Nephron (organoid): ENCODE data around the gene CLIC5.

Source experiments
- H3K27ac Mint-ChIP-seq, 3 experiments: 2 replicates each; pipeline ENCODE4 v1.8.0; 2020; ENCODE audit warnings: mixed read lengths in 3 of 3, mild to moderate bottlenecking in 2 of 3, moderate library complexity in 1 of 3
- H3K27me3 Mint-ChIP-seq: 2 replicates; pipeline ENCODE4 v1.8.0; 2021; ENCODE audit warnings: low read depth, mild to moderate bottlenecking, moderate library complexity, mixed read lengths
- H3K36me3 Mint-ChIP-seq: 2 replicates; pipeline ENCODE4 v1.8.0; 2020; ENCODE audit warnings: low read depth, mixed read lengths
- H3K4me1 Mint-ChIP-seq: 2 replicates; pipeline ENCODE4 v1.8.0; 2020; ENCODE audit warnings: mixed read lengths
- H3K4me3 Mint-ChIP-seq, 3 experiments: 2 replicates each; pipeline ENCODE4 v1.8.0; 2020; ENCODE audit warnings: mild to moderate bottlenecking in 3 of 3, mixed read lengths in 3 of 3, moderate library complexity in 2 of 3
- H3K9me3 Mint-ChIP-seq: 2 replicates; pipeline ENCODE4 v1.8.0; 2020; ENCODE audit warnings: mixed read lengths
- TF ChIP-seq, protein P1 (sequence below), 3 experiments: fragments of 200-600 bp; sonication (generic); IDR thresholded peaks; one replicate each; pipeline ENCODE4 v1.5.0; 2021; ENCODE audit warnings: antibody characterized with exemption in 3 of 3; ENCODE audit not compliant: unreplicated experiment in 3 of 3

Gene CLIC5

DNA sequence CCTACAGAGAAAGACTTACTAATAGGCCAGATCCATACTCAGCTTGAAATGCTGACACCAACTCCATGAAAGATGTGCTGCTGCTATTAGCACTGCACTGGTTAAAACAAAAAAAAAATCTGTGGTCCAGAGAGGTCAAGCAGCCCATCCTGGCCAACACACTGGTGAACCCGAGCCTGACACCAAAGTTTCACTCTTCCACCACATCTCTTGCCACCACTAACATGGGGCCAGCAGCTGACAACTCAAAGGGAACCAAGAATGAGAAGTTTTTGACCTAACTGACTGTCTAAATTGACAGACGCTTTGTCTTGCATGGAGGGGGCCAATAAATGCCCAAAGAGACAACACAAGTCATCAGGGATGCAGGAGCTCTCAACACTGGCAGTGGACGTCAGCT, 5.4 kb downstream of the CLIC5 start:
- peaks cover 3% of the 10 kb centered on the region for H3K36me3 Mint-ChIP-seq
- peak overlapping the region in 1 of 3 experiments; percentile 20 for H3K27ac Mint-ChIP-seq
- no peaks in the 10 kb centered on the region for H3K9me3 Mint-ChIP-seq
- TF ChIP-seq, protein P1, sequence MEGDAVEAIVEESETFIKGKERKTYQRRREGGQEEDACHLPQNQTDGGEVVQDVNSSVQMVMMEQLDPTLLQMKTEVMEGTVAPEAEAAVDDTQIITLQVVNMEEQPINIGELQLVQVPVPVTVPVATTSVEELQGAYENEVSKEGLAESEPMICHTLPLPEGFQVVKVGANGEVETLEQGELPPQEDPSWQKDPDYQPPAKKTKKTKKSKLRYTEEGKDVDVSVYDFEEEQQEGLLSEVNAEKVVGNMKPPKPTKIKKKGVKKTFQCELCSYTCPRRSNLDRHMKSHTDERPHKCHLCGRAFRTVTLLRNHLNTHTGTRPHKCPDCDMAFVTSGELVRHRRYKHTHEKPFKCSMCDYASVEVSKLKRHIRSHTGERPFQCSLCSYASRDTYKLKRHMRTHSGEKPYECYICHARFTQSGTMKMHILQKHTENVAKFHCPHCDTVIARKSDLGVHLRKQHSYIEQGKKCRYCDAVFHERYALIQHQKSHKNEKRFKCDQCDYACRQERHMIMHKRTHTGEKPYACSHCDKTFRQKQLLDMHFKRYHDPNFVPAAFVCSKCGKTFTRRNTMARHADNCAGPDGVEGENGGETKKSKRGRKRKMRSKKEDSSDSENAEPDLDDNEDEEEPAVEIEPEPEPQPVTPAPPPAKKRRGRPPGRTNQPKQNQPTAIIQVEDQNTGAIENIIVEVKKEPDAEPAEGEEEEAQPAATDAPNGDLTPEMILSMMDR (IDR thresholded peaks at IDR 0.05; ENCODE audit: unreplicated experiment in 3 of 3), result no peak
- H3K4me3 Mint-ChIP-seq, result peak overlapping the region in 2 of 3 experiments; percentile 11 to 57
- H3K4me1 Mint-ChIP-seq, result peaks cover 6% of the 10 kb centered on the region
- peaks cover 65% of the 10 kb centered on the region for H3K27me3 Mint-ChIP-seq

DNA sequence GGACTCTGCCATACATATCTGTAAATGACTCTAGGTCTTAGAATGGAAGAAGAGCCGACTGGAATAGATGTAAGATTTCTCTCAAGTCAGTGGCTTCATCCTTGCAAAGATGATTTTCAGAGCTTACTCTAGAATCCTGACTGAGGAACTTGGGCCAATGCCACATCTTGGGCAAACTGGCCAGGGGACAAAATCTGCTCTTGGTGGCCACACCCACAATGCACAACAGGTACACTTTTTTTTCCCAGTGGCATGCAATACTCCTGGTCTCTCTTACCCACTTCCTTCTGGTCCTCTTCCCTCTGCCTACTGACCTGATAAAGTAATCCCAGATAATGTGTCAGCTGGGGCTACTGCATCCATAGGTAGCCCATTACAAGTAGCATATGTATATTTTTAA, 13.4 kb downstream of the CLIC5 start:
- H3K4me3 Mint-ChIP-seq, result no peak overlapping the region
- H3K4me1 Mint-ChIP-seq, result no peaks in the 10 kb centered on the region
- peaks cover 15% of the 10 kb centered on the region for H3K27me3 Mint-ChIP-seq
- peaks cover 3% of the 10 kb centered on the region for H3K36me3 Mint-ChIP-seq
- H3K27ac Mint-ChIP-seq, result peak overlapping the region in 1 of 3 experiments; percentile 28
- TF ChIP-seq, protein P1 (IDR thresholded peaks at IDR 0.05; ENCODE audit: unreplicated experiment in 3 of 3), result no peak
- no peaks in the 10 kb centered on the region for H3K9me3 Mint-ChIP-seq

DNA sequence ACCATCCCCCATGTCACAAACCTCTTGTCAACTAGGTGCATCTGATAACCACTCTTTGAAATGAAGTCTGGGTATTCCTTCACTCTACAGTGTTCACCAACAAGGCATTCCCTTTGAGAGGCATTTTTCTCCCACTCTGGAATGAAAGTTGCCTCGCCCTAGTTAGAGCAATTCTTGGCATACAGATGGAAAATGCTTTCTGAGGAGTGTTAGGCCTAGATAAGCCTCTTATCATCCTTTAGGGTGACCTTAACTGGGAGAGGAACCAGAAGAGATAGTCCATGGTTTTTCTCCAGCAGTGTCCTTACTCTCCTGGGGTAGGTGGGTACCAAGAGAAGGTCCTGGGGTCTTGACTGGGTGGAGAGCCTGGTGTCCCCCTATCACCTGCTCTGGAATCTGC, 14.8 kb downstream of the CLIC5 start:
- Mint-ChIP-seq H3K36me3 (no peaks in the 10 kb centered on the region), H3K4me1 (no peaks in the 10 kb centered on the region), H3K9me3 (no peaks in the 10 kb centered on the region), H3K27me3 (peaks cover 11% of the 10 kb centered on the region), H3K4me3 (no peak overlapping the region), H3K27ac (no peak overlapping the region)
- TF ChIP-seq, protein P1 (IDR thresholded peaks at IDR 0.05; ENCODE audit: unreplicated experiment in 3 of 3), result no peak

DNA sequence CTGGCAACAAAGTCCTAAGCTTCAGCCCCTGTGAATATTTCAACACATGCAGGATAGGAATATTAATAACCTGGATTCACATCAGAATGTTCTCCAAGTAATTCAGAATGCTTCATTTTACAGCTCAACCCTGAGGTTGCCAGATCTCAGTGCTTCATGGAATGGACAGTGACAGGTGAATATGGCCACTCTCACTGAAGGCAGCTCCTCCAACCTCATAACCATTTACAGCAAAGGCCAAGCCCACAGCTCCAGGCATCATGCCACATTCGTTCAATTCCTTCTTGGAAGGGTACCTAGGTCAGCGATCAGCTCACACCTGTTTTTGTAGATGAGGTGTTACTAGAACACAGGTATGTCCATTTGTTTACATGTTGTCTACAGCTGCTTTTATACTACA, 17.1 kb downstream of the CLIC5 start:
- Mint-ChIP-seq H3K36me3 (no peaks in the 10 kb centered on the region), H3K4me1 (no peaks in the 10 kb centered on the region), H3K27ac (peak overlapping the region; percentile 23 to 57 (median 42)), H3K9me3 (no peaks in the 10 kb centered on the region), H3K27me3 (no peaks in the 10 kb centered on the region), H3K4me3 (no peak overlapping the region)
- TF ChIP-seq, protein P1 (IDR thresholded peaks at IDR 0.05; ENCODE audit: unreplicated experiment in 3 of 3), result no peak

DNA sequence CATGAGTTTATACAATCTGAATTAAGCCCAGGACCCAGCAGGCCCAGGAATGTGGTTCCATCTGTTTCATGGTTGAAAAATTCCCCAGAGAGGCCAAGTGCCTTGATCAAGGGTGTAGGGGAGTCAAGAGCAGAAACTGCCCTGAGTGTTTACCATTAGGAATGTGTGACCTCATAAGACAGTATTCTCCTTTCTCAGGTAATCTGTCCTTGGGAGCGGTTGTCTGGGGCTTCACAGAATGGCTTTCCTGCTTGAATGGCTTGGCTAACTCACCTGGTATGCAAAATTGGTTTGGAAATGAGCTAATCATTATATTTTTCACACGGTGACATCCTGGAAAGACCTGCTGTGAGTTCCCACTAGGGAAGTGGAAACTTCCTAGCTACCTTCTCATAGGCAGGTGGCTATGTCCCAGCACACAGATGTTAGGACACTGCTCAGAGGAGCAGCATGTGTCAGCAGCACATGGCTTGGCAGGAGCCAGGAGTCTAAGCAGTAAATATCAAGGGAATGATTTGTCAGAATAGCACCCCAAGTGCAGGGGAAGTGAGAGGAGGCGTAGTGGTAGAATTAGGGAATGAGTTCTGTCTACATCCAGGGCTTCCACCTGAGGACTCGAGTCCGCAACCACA, 17.7 kb downstream of the CLIC5 start:
- Mint-ChIP-seq H3K4me3 (no peak overlapping the region), H3K4me1 (no peaks in the 10 kb centered on the region), H3K9me3 (no peaks in the 10 kb centered on the region), H3K36me3 (no peaks in the 10 kb centered on the region), H3K27me3 (no peaks in the 10 kb centered on the region), H3K27ac (peak overlapping the region; percentile 2 to 42 (median 23))
- TF ChIP-seq, protein P1 (IDR thresholded peaks at IDR 0.05; ENCODE audit: unreplicated experiment in 3 of 3), result no peak

DNA sequence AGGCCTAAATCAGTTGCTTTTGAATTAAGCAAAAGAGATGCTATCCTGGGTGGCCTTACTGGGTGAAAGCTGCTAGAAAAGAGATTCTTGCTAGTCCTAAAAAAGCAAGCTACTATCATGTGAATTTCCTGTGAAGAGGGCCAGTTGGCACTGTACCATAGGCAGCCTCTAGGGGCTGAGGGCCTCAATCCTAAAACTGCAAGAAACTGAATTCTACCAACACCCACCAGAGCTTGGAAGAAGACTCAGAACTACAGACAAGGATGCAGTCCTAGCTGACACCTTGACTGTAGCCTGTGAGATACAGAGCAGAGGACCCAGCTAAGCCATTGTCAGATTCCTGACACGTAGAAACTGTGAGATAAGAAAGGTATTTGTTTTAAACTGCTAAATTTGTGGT, 24.5 kb downstream of the CLIC5 start:
- no peaks in the 10 kb centered on the region for H3K4me1 Mint-ChIP-seq
- no peaks in the 10 kb centered on the region for H3K9me3 Mint-ChIP-seq
- no peaks in the 10 kb centered on the region for H3K36me3 Mint-ChIP-seq
- H3K27ac Mint-ChIP-seq, result peak overlapping the region in 2 of 3 experiments; percentile 10 to 68
- TF ChIP-seq, protein P1 (IDR thresholded peaks at IDR 0.05; ENCODE audit: unreplicated experiment in 3 of 3), result peak in 1 of 3 experiments; percentile 16
- H3K4me3 Mint-ChIP-seq, result no peak overlapping the region
- H3K27me3 Mint-ChIP-seq, result peaks cover 4% of the 10 kb centered on the region
